Mesendoderm (in vitro differentiated cells): ENCODE data around the gene PRKCSH.

Experiments
- DNase-seq: peaks from one replicate; pipeline ENCODE4 v3.0.0; 2013
- H2AK5ac ChIP-seq: 2 replicates; pipeline ENCODE4 v1.6.1; 2013; ENCODE audit warnings: low read length, inconsistent platforms
- H2BK120ac ChIP-seq: 2 replicates; pipeline ENCODE4 v1.6.1; 2013; ENCODE audit warnings: low read depth, mild to moderate bottlenecking, low read length, moderate library complexity, mixed read lengths
- H2BK15ac ChIP-seq: replicated peaks from 2 replicates; pipeline ENCODE4 v1.6.1; 2013; ENCODE audit warnings: low read depth, mild to moderate bottlenecking, moderate library complexity
- H2BK5ac ChIP-seq: 2 replicates; pipeline ENCODE4 v1.6.1; 2013; ENCODE audit warnings: low read length, inconsistent platforms
- H3K18ac ChIP-seq: 2 replicates; pipeline ENCODE4 v1.6.1; 2013; ENCODE audit warnings: mild to moderate bottlenecking, low read length, mixed read lengths
- H3K23ac ChIP-seq: one replicate; pipeline ENCODE4 v1.6.1; 2013; ENCODE audit warnings: low read length
- H3K27ac ChIP-seq: 2 replicates; pipeline ENCODE4 v1.5.1; 2013; ENCODE audit warnings: low read depth, mild to moderate bottlenecking, inconsistent platforms, low read length, moderate library complexity
- H3K27me3 ChIP-seq: 2 replicates; pipeline ENCODE4 v1.6.1; 2013; ENCODE audit warnings: low read length, control low read depth, mild to moderate bottlenecking, inconsistent platforms; ENCODE audit not compliant: insufficient read depth, poor library complexity
- H3K36me3 ChIP-seq: 2 replicates; pipeline ENCODE4 v1.6.1; 2013; ENCODE audit warnings: low read length, inconsistent platforms; ENCODE audit not compliant: control insufficient read depth, insufficient read depth
- H3K4ac ChIP-seq: one replicate; pipeline ENCODE4 v1.6.1; 2013; ENCODE audit warnings: low read depth, mild to moderate bottlenecking, low read length, moderate library complexity
- H3K4me1 ChIP-seq: 2 replicates; pipeline ENCODE4 v1.6.1; 2013; ENCODE audit warnings: low read depth, low read length, inconsistent platforms; ENCODE audit not compliant: control insufficient read depth
- H3K4me2 ChIP-seq: 2 replicates; pipeline ENCODE4 v1.6.1; 2013; ENCODE audit warnings: low read length
- H3K4me3 ChIP-seq: 2 replicates; pipeline ENCODE4 v1.5.1; 2013; ENCODE audit warnings: mild to moderate bottlenecking, low read length
- H3K56ac ChIP-seq: one replicate; pipeline ENCODE4 v1.6.1; 2013; ENCODE audit warnings: low read length
- H3K79me1 ChIP-seq: 2 replicates; pipeline ENCODE4 v1.6.1; 2013; ENCODE audit warnings: low read length, inconsistent platforms
- H3K79me2 ChIP-seq: 2 replicates; pipeline ENCODE4 v1.6.1; 2013; ENCODE audit warnings: mild to moderate bottlenecking, low read length; ENCODE audit not compliant: control insufficient read depth, insufficient read depth
- H3K9ac ChIP-seq: 2 replicates; pipeline ENCODE4 v1.6.1; 2013; ENCODE audit warnings: low read length, inconsistent platforms
- H4K5ac ChIP-seq: one replicate; pipeline ENCODE4 v1.6.1; 2013; ENCODE audit warnings: low read length
- H4K8ac ChIP-seq: one replicate; pipeline ENCODE4 v1.6.1; 2013; ENCODE audit warnings: low read depth, mild to moderate bottlenecking, control low read depth, low read length, moderate library complexity
- WGBS: extraction: QIAGEN DNeasy Blood & Tissue Kit; methylation state at CpG from one replicate; pipeline ENCODE4 v1.1.7; 2013; ENCODE audit warnings: low lambda C conversion rate, missing lambda C conversion rate; ENCODE audit not compliant: insufficient coverage; ENCODE audit errors: extremely low coverage; 5-methylcytosine and 5-hydroxymethylcytosine counted together

Gene PRKCSH

DNA sequence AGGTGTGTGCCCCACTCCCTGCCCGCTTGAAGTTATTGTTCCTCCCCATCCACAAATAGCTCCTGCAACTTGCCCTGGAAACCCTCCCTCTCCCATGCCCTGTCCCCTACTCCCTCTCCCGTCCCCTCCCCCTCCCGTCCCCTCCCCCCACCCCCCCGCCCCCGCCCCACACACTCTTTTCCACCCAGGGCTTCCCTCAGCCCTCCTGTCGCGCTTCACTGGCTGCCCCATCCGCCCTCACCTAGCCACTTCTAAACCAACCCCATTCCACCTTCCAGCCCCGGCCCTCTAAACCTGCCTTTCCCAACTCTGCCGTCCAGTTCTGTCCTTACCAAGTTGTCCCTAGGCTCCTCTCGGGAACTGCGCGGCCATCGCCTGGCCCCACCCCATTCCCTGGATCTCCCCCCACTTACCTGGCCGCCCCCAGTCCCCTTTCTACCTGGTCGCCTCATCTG lies 17.3 kb upstream of the PRKCSH start:
- Histone ChIP-seq H2BK15ac (no peak overlapping the region), H3K4me2 (peak overlapping the region; percentile 95), H3K36me3 (no peaks in the 10 kb centered on the region), H4K5ac (no peak overlapping the region), H3K4ac (no peak overlapping the region), H3K18ac (no peak overlapping the region), H2BK5ac (no peak overlapping the region), H3K23ac (no peak overlapping the region), H3K9ac (peak overlapping the region; percentile 74), H3K27ac (no peak overlapping the region), H3K27me3 (peaks cover 3% of the 10 kb centered on the region), H2BK120ac (no peak overlapping the region), H3K4me3 (peak overlapping the region; percentile 56), H4K8ac (no peak overlapping the region), H3K56ac (peak overlapping the region; percentile 85), H2AK5ac (no peak overlapping the region), H3K79me2 (no peaks in the 10 kb centered on the region), H3K4me1 (peaks cover 2% of the 10 kb centered on the region), H3K79me1 (no peaks in the 10 kb centered on the region)
- WGBS: no CpG with 5 or more reads among the region's 16 CpGs
- DNase-seq: no peak

DNA sequence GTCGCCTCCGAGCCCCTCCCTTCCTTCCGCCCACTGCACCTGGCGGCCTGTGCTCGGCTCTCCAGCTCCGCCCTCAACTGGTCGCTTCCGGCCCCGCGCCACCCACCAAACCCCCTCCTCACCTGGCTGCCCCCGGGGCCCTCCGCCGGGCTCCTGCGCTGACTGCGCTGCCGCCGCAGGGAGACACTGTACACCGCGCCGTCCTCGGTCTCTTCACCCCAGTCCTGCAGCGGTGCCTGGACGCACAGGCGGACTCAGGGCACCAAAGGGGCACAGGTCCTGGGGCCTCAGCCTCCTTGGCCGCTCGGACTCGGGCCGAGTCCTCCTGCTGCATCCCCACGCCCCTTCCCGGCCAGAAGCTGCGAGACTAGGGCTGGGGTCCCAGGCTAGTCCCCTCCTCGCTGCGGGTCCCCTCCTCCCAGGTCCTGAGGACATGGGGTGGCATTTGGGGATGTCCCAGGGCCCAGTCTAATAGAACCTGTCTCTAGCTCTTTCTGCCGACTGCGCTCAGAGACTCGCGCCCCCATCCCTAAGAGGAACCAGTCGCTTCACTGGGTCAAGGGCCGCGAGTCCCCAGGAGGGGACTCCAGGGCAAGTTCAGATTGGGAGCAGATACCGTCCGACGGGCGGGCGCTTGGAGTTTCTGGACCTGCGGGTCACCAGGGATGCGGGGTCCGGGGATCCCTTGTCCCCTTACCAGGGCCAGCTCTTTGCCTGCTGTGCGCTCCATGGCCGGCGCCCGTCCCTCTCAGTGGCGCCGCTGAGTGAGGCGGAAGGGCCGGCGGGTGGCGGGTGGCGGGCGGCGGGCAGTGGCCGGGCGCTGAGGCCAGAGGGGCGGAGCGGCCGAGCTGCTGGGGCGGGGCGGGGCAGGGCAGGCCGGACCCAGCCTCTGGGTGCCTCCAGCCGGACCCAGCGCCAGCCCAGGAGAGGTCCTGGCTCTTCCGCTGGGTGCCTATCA lies 16.6 kb upstream of the PRKCSH start, which contains the start of gene RGL3:
Gene RGL3, minus strand, starts transcription at position 766 of the 958 bp plus-strand sequence. Its CDS starts 36 bp downstream, at position 730.
- no peak within 1 kb of the TSS for H2AK5ac ChIP-seq
- H3K4me2 ChIP-seq: peak within 1 kb of the TSS; percentile 95
- H3K4me3 ChIP-seq: peak within 1 kb of the TSS; percentile 56
- H3K4ac ChIP-seq: no peak within 1 kb of the TSS
- no peaks in the 10 kb centered on the region for H3K36me3 ChIP-seq
- no peak within 1 kb of the TSS for H3K23ac ChIP-seq
- H3K79me2 ChIP-seq: no peaks in the 10 kb centered on the region
- no peak within 1 kb of the TSS for H2BK15ac ChIP-seq
- DNase-seq: peak; percentile 75
- peak within 1 kb of the TSS; percentile 82 for H3K18ac ChIP-seq
- no peak within 1 kb of the TSS for H2BK5ac ChIP-seq
- H3K27ac ChIP-seq: no peak within 1 kb of the TSS
- H3K9ac ChIP-seq: peak within 1 kb of the TSS; percentile 74
- peaks cover 3% of the 10 kb centered on the region for H3K27me3 ChIP-seq
- WGBS: no CpG with 5 or more reads among the region's 72 CpGs
- H2BK120ac ChIP-seq: no peak within 1 kb of the TSS
- no peak within 1 kb of the TSS for H4K8ac ChIP-seq
- H3K4me1 ChIP-seq: peaks cover 2% of the 10 kb centered on the region
- no peak within 1 kb of the TSS for H4K5ac ChIP-seq
- H3K79me1 ChIP-seq: no peaks in the 10 kb centered on the region
- H3K56ac ChIP-seq: peak within 1 kb of the TSS; percentile 85

DNA sequence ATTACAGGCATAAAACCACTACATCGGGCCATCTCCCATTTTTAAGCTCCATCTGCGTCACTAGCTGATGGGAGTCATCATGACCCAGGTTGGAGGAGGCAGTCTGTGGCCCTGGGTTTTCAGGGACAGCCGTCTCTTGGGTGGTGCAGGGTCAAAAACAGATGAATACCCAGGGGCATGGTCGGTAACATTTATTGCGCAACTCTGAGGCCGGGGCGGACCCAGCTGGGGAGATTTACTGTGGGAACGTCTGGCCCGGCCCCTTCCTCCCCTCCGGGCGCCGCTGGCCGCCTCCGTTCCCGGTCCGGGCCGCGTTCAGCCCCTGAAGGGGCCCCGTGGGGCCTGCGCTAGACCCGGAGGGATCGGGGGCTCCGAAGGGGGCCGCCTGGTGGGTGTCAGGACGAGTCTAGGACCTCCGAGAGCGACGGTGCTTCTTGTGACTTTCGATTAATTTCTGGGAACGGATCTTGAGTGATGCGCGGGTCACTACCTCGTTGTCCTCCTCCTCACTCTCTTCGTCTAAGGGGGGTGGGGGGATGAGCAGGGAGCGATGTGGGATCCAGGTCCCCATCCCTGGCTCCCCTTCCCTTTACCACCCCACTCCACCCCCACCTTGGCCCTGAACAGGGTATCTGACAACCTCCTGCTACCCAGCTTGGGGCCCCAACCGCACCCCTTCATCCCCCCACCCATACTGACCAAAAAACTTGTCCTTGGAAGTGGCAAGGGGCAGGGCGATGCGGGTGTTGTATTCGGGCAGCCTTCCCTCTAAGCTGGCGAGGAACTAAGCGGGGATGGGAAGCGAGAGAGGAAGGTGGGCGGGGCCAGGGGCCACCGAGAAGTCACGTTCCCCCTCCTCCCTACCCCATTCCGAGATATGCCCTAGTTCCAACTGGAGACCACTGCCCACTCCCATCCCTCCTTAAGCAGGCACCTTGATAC lies 14.7 kb upstream of the PRKCSH start:
- no peak overlapping the region for H2BK5ac ChIP-seq
- peaks cover 3% of the 10 kb centered on the region for H3K27me3 ChIP-seq
- no peak overlapping the region for H3K4ac ChIP-seq
- H3K36me3 ChIP-seq: no peaks in the 10 kb centered on the region
- no peaks in the 10 kb centered on the region for H3K79me1 ChIP-seq
- no peak overlapping the region for H4K8ac ChIP-seq
- no peak overlapping the region for H2BK120ac ChIP-seq
- peak overlapping the region; percentile 77 for H3K4me2 ChIP-seq
- H3K9ac ChIP-seq: peak overlapping the region; percentile 20
- peaks cover 2% of the 10 kb centered on the region for H3K4me1 ChIP-seq
- H3K56ac ChIP-seq: peak overlapping the region; percentile 77
- H3K79me2 ChIP-seq: no peaks in the 10 kb centered on the region
- no peak overlapping the region for H3K4me3 ChIP-seq
- peak; percentile 46 for DNase-seq
- no peak overlapping the region for H3K27ac ChIP-seq
- no peak overlapping the region for H2BK15ac ChIP-seq
- H3K18ac ChIP-seq: no peak overlapping the region
- H2AK5ac ChIP-seq: no peak overlapping the region
- H4K5ac ChIP-seq: no peak overlapping the region
- H3K23ac ChIP-seq: no peak overlapping the region
- no CpG with 5 or more reads among the region's 46 CpGs for WGBS

DNA sequence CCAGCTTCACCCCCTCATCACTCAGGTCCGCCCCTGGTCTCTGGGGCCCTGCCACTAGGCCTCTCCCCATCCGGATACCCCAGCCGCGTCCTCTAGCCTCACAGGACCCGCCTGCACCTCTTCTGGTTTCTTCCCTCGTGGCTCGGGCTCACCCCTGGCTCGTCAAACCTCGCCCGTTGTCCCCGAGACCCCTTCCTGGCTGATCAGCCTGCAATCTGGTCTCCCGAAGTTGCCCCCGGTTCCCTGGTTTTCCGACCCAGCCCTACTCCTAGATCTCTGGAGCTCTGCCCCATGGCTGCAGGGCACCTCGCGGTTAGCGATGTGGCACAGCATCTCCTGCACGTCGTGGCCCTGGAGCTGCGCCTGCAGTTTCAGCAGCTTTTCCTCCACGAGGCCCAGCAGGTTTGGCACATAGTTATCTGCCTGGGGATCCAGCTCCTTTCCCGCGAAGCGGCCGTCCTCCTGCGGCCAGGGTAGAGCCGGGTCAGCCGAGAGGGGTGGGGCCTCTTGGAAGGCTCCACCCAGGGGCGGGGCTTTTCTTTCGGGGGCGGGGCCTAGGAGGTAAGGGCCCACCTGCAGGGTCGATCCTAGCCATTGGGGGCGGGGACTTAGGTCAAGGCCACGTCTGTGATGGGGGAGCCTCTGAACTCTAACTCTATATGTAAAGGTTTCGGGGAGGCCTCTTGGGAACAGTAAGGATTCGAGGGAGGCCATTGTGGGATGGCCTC lies 13.9 kb upstream of the PRKCSH start:
- Histone ChIP-seq H3K4me2 (peak overlapping the region; percentile 77), H2BK15ac (no peak overlapping the region), H3K9ac (peak overlapping the region; percentile 58), H3K27ac (no peak overlapping the region), H2BK5ac (no peak overlapping the region), H3K4ac (no peak overlapping the region), H3K79me2 (no peaks in the 10 kb centered on the region), H3K18ac (no peak overlapping the region), H3K4me3 (peak overlapping the region; percentile 38), H3K36me3 (no peaks in the 10 kb centered on the region), H3K4me1 (peaks cover 2% of the 10 kb centered on the region), H3K79me1 (no peaks in the 10 kb centered on the region), H3K23ac (no peak overlapping the region), H3K56ac (peak overlapping the region; percentile 77), H3K27me3 (peaks cover 3% of the 10 kb centered on the region), H2BK120ac (no peak overlapping the region), H4K5ac (no peak overlapping the region), H2AK5ac (no peak overlapping the region), H4K8ac (no peak overlapping the region)
- peak; percentile 83 for DNase-seq
- WGBS: no CpG with 5 or more reads among the region's 36 CpGs
